Breast epithelium (tissue), 4 donors: ENCODE measurements around the gene OR51E1. TPM values are rescaled to one million over a fixed set of nuclear protein-coding genes. Genes with fewer than 3 reads are reported as not detected.

Experiments
- DNase-seq, 2 donors: peaks; one replicate each; pipeline ENCODE4 v3.0.0-alpha.2; 2019; ENCODE audit warnings: low spot score in 2 of 2
- H3K27ac ChIP-seq, 2 donors: fragments of 200-600 bp; sonication (generic) in 1 of 2; one replicate each; pipeline ENCODE4 v1.5.1; 2016 to 2019; ENCODE audit warnings: mild to moderate bottlenecking in 1 of 2
- H3K27me3 ChIP-seq, 2 donors: fragments of 200-600 bp; sonication (generic) in 1 of 2; one replicate each; pipeline versions ENCODE4 v1.5.1 to v1.6.0; 2017 to 2019; ENCODE audit warnings: control low read depth in 1 of 2, mild to moderate bottlenecking in 1 of 2
- H3K36me3 ChIP-seq: fragments of 200-600 bp; one replicate; pipeline ENCODE4 v1.5.1; 2019
- H3K4me1 ChIP-seq, 2 donors: fragments of 200-600 bp; sonication (generic); one replicate each; pipeline ENCODE4 v1.5.1; 2016 to 2019; ENCODE audit warnings: control low read depth in 1 of 2
- H3K4me3 ChIP-seq, 3 donors: fragments of 200-600 bp; sonication (generic); 1 replicate in 2 of 3; 2 replicates in 1 of 3; pipeline ENCODE4 v1.5.1; 2016 to 2019; ENCODE audit warnings: mild to moderate bottlenecking in 3 of 3, moderate library complexity in 2 of 3
- H3K9me3 ChIP-seq, 2 donors: fragments of 200-600 bp; sonication (generic) in 1 of 2; one replicate each; pipeline ENCODE4 v1.5.1; 2016 to 2019; ENCODE audit warnings: control low read depth in 1 of 2
- CTCF ChIP-seq, 3 donors: fragments of 450-650 bp; IDR thresholded peaks; one replicate each; pipeline ENCODE4 v1.5.1; 2016 to 2017; ENCODE audit warnings: antibody characterized with exemption in 3 of 3, mild to moderate bottlenecking in 3 of 3, moderate library complexity in 3 of 3
- POLR2A ChIP-seq: fragments of 450-650 bp; IDR thresholded peaks from one replicate; pipeline ENCODE4 v1.6.1; 2016; ENCODE audit warnings: antibody characterized with exemption, mild to moderate bottlenecking, moderate library complexity
- POLR2AphosphoS5 ChIP-seq, 3 donors: sonication (generic); formaldehyde crosslinking; IDR thresholded peaks; one replicate each; pipeline ENCODE4 v1.6.1; 2017; ENCODE audit warnings: antibody characterized with exemption in 3 of 3
- intact Hi-C: fragments of 100-400 bp; cut with DNase I; formaldehyde crosslinking; loops from one replicate; pipeline ENCODE4 v1.15.1; 2023; ENCODE audit warnings: low total_unique reads
- total RNA-seq, 3 donors: library from RNA; depleted of rRNA; stranded (reverse); fragments of >200 nt; gene quantifications; one replicate each; pipeline ENCODE4 v1.1.0, GENCODE V29; 2016

Gene OR51E1
- total RNA-seq, 3 donors from 2014 or later = 0.29 to 0.33 (median 0.32) TPM

- peaks cover 0 to 6% of the 10 kb centered on the region in 2 donors for H3K27me3 ChIP-seq
- no peak for TF ChIP-seq POLR2A
- TF ChIP-seq POLR2AphosphoS5 (IDR thresholded peaks at IDR 0.05) = no peak
- no peak for TF ChIP-seq CTCF (IDR thresholded peaks at IDR 0.05)
- intact Hi-C loops = no loop called here
- no peak overlapping the region for H3K27ac ChIP-seq
- H3K9me3 ChIP-seq = no peaks in the 10 kb centered on the region
- no peaks in the 10 kb centered on the region for H3K36me3 ChIP-seq
- no peak for DNase-seq
- no peaks in the 10 kb centered on the region for H3K4me1 ChIP-seq
- no peak overlapping the region for H3K4me3 ChIP-seq
Measured at GRCh38 chr11:4664183-4664582, 20.4 kb downstream of the OR51E1 start.

GRCh38 chr11:4664786-4665185 is 21.0 kb downstream of the OR51E1 start:
- no peak for TF ChIP-seq POLR2A
- H3K4me3 ChIP-seq = no peak overlapping the region
- H3K9me3 ChIP-seq = no peaks in the 10 kb centered on the region
- intact Hi-C loops = no loop called here
- DNase-seq = no peak
- peaks cover 0 to 6% of the 10 kb centered on the region in 2 donors for H3K27me3 ChIP-seq
- no peak overlapping the region for H3K27ac ChIP-seq
- H3K4me1 ChIP-seq = no peaks in the 10 kb centered on the region
- H3K36me3 ChIP-seq = no peaks in the 10 kb centered on the region

GRCh38 chr11:4665424-4665823 is 21.6 kb downstream of the OR51E1 start:
- H3K36me3 ChIP-seq = no peaks in the 10 kb centered on the region
- peaks cover 0 to 6% of the 10 kb centered on the region in 2 donors for H3K27me3 ChIP-seq
- intact Hi-C loops = no loop called here
- DNase-seq = no peak
- no peak overlapping the region for H3K27ac ChIP-seq
- TF ChIP-seq POLR2A (no peak), POLR2AphosphoS5 (IDR thresholded peaks at IDR 0.05) (no peak), CTCF (IDR thresholded peaks at IDR 0.05) (no peak)
- H3K4me1 ChIP-seq = no peaks in the 10 kb centered on the region
- no peaks in the 10 kb centered on the region for H3K9me3 ChIP-seq
- no peak overlapping the region for H3K4me3 ChIP-seq

- no peak for DNase-seq
- Histone ChIP-seq H3K27ac (no peak overlapping the region), H3K4me1 (no peaks in the 10 kb centered on the region), H3K4me3 (no peak overlapping the region), H3K27me3 (no peaks in the 10 kb centered on the region), H3K36me3 (no peaks in the 10 kb centered on the region), H3K9me3 (no peaks in the 10 kb centered on the region)
- intact Hi-C loops = no loop called here
- TF ChIP-seq POLR2AphosphoS5 (IDR thresholded peaks at IDR 0.05) = no peak
- TF ChIP-seq CTCF (IDR thresholded peaks at IDR 0.05) = no peak
- TF ChIP-seq POLR2A = no peak
Measured at GRCh38 chr11:4671741-4672140, 28.0 kb downstream of the OR51E1 start.

GRCh38 chr11:4672470-4672869 is 28.7 kb downstream of the OR51E1 start:
- no peak overlapping the region for H3K27ac ChIP-seq
- no peaks in the 10 kb centered on the region for H3K9me3 ChIP-seq
- no peaks in the 10 kb centered on the region for H3K27me3 ChIP-seq
- no peaks in the 10 kb centered on the region for H3K4me1 ChIP-seq
- intact Hi-C loops = no loop called here
- DNase-seq = no peak
- H3K36me3 ChIP-seq = no peaks in the 10 kb centered on the region
- TF ChIP-seq POLR2AphosphoS5 (IDR thresholded peaks at IDR 0.05) (no peak), POLR2A (no peak), CTCF (IDR thresholded peaks at IDR 0.05) (no peak)
- H3K4me3 ChIP-seq = no peak overlapping the region

- no peak for DNase-seq
- Histone ChIP-seq H3K9me3 (no peaks in the 10 kb centered on the region), H3K4me3 (no peak overlapping the region), H3K36me3 (no peaks in the 10 kb centered on the region), H3K27me3 (no peaks in the 10 kb centered on the region), H3K4me1 (no peaks in the 10 kb centered on the region), H3K27ac (no peak overlapping the region)
- intact Hi-C loops = no loop called here
- TF ChIP-seq POLR2A (no peak), POLR2AphosphoS5 (IDR thresholded peaks at IDR 0.05) (no peak), CTCF (IDR thresholded peaks at IDR 0.05) (no peak)
Measured at GRCh38 chr11:4673781-4674180, 30.0 kb downstream of the OR51E1 start.
